GDM1 (cell line): Measurements from ENCODE around the gene UQCR10.
"Not testable (repeated sequence)": the region's sequence is repeated elsewhere in the genome, so short reads cannot be mapped to it uniquely, and the experiment has no call there.

Experiments
- DNase-seq: peaks from one replicate; lab custom pipeline; 2025; lab: John Stamatoyannopoulos, UW

Gene UQCR10

DNA sequence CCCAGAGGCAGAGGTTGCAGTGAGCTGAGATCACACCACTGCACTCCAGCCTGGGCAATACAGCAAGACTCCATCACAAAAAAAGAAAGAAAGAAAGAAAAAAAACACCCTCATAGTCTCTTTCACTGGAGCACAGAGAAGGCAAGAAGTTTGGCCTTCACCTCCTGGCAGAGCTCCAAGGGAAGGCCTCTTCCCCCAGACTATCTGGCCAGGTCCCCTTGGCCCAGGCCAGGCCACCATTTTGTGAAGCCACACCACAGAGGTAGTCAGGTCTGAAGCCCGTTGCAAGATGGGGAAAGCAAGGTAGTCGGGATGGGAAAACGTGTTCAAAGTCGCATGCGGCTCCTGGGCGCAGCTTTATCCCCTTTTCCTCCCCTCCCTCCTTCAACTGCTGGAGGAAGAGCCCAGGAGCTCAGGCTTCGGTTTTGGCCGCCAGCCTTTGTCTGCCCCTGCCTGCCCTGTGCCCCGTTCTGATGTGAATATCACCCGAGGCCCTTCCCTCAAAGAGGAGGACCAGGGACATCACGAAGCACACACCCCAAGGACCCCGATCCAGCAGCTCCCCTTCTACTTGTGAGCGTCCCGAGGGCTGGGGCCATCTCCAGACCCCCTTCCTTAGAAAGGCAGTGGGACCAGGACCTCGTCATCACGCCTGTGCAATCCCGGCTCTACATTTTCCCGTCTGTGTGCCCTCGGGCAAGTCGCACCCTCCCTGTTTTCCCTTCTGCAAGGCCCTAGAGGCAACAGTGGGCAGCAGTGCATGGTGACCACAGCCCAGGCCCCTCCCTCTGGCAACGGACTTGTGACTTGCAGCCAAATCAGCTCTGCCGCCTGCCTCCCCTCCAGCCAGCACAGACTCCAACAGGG is 29.7 kb upstream of the UQCR10 start:
- no peak for DNase-seq

DNA sequence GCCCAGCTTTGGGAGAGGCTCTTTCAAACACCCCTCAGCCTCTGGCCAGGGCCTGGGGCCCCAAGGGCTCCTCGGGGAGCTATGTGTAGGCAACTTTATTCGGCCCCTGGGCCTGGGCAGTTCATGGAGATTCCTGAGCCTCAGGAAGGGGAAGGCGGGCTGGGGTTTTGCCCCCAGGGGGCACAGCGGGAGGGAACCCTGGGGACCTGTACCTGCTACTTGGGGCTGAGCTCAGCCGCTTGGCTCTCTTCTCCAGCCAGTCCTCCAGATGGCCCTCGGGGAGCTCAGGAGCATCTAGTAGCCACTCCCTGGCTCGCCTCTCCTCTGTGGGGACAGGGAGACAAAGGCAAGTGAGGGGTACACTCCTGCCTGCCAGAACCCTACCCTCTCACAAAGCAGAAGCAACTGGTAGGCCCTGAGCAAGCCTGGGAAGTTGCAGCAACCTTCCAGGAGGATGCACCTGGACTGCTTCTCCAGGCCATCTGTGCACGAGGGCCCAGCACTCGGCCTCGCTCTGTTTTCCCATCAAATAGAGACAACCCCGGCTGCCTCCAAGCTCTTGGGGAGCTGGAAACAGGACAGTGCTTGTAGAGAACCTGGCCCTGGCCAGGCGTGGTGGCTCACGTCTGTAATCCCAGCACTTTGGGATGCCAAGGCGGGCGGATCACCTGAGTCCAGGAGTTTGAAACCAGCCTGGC is 28.9 kb upstream of the UQCR10 start:
- DNase-seq, result no peak

DNA sequence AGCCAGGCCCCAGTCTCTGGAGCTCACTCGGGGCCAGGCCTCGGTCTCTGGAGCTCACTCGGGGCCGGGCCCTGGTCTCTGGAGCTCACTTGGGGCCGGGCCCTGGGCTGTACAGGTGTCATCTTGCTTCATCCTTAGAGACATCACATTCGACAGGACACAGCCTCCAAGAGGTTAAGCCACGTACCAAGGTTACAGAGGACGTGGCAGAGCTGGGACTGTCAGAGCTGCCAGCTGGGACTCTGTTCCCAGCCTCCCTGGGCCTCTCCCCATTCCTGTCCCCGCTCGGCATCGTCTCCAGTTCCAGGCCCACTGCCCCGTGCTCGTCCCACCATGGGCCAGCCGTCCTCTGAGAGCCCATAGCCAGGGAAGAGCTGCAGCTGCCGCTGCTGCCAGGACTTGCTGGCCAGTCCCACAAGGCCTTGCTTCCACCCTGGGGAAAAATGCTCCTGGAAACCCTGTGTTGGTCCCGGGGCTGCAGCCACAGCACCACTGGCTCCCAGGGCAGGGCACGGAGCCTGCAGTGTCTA is 27.8 kb upstream of the UQCR10 start:
- no peak for DNase-seq

DNA sequence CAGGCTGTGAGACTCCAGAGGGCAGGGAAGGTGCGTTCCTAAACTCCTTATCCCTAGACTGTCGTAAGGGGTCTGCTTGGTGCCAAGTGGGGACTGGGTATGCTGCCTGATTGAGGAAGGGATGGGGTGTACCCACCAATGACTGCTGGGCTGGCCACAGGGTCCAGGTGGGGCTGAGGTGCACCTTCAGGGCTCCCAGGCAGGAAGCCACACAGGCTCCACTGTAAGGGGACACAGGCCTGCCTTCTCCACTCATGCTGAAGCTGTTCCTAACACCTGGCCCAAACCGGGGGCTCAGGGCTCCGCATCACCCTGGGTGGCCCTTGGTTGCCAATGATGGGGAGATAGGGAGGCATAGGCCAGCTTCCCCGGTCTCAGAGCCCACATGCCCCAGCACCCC is 27.0 kb upstream of the UQCR10 start:
- DNase-seq, result no peak

DNA sequence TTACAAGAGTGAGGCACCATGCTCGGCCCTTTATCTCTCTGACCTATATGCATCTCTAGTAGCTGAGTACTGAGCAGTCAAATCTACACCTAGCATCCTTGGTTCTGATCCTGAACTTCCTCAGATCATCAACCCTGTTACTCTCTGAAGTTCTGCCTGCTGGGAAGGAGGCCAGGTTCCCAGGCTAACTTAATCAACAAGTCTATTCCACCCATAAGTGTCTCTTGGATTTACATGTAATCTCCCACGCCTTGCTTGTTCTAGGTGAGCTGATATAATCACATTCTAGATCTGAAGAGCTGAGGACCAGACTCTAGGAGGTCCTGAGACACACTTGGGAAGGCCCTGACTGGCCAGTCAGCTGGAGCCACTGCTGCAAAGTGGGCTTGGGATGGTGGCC is 25.2 kb upstream of the UQCR10 start:
- no peak for DNase-seq

DNA sequence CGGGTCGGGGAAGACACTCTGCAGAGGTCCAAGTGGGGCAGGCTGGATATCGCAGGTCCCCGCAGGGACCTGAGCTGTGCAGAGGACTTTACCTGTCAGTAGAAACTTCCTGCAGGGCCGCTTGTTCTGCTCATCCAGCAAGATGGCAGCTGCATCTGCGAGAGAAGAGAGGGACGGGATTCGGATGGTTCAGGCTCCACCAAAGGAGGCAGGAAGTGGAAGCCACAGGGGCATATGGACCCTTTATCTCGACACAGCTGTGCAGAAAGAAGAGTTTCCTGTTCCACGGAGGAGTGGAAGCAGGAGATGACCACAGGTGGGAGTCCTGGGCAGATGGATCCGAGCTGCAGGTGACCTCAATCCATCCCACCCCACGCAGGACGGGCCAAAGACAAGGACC is 24.8 kb upstream of the UQCR10 start:
- no peak for DNase-seq

DNA sequence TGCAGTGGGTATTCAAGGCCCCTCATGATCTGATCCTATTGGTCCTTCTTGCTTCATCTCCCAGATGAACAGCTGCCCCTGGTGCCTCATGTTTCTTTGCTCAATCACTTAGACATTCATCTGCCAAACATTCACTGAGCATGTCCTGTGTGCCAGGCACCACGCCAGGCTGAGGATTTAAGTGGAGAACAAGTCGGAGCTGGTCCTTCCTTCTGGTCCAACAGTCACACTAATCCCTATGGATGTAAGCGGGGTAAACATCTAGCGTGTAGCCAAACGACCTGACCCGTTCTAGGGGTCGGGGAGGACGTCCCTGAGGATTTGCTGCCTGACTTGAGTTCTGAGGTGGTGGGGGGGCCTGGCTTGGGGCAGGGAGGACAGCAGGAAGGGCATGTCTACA is 22.3 kb upstream of the UQCR10 start:
- DNase-seq, result no peak

DNA sequence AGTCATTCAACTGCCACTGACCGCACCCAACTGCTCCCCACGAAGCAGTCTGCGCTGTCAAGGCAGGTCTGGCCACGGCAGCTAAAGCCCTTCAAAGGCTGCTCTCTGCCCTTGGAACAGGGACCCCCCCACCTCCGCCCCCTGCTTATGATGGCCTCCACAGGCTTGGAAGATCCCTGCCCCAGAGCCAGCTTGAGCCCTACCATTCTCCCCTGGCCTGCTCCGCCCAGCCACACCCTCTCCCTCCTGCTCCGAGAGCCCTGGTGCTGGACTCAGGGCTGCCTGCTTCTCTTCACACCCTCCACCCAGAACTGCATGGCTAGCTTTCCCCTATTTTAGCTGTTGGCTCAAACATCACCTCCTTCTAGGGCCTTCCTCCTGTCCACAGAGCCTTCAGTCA is 19.3 kb upstream of the UQCR10 start:
- DNase-seq, result no peak

DNA sequence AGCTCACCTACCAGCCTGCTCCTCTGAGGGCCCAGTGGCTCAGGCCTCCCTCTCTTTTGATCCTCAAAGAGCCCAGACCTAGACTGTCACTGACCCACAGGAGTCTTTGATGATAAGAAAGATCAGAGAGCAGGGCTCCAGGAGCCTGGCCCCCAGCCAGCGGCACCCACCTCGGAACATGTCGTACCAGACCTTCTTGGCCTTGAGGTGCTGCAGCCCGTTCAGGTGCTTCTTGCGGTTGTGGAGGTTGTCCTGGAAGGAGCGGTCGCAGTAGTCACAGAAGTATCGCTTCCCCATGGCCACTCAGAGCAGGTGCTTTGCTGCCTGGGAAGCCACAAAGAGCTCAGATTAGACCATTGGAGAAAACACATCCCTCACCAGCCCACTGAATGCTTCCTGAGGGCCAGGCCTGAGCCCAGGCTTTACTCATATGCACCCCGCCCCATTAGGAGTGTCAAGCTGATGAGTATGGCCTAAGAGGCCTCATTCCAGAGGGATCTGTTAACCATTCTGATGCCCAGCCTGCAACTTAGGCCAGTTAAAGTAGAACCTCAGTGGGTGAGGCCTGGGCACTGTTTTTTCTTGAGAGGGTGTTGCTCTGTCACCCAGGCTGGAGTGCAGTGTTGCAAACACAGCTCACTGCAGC is 18.8 kb upstream of the UQCR10 start:
- no peak for DNase-seq

DNA sequence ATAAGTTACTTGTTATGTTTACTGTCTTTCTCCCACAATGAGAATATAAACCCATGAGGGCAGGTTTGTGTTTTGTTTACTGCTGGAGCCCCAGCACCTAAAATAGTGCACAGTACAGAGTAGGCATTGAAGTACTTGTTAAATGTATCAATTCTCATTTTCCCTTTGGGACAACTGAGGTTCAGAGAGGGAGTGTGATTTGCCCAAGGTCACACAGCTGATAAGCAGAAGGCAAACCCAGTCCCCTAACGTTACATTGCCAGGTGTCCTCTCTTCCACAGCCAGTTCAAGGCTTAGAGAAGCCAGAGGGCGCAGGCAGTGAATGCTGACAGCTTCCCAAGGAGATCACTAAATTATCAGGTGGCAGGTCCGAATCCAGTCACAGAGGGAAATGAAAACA is 17.1 kb upstream of the UQCR10 start:
- DNase-seq, result no peak

DNA sequence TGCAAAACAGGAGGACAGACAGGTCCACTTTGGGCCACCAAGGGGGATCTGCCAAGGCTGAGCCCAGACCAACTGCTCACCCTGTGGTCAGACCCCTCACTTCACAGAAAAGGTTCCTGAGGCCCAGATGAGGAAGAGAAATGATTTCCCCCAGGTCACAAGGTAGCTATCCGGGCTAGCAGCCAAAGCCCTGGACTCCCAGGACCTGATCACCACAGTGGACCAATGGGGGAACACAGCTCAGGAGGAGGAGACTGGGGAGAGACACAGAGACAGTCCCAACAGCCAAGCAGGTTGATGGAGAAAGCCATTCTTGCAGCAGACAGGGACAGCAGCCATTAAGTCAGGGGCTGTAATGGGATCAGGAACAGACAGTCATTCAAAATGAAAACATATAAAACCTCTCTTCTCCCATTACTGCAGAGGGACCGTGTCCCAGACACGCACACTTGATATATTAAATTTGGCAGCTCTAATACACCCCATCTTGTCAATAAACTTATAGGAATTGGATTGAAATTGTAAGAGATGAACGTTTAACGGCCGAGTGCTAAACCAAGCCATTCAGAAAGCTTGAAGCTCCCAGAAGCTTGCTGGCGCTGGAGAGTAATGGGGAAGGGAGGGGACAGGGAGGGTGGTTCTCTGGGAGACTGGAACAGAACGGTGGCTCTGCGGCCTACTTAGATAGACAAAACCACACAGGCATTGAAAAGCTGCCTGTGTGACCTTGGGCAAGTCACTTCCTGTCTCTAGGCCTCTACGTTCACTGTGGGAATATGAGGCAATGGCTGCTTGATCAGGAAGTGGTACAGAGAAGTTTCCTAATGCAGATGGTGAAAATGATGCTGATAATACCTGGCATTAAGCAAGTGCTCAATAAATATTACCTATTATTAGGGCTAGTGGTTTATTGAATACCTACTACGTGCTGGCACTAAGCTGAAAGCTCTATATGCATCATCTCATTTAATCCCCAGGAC is 16.3 kb upstream of the UQCR10 start:
- DNase-seq, result peak; percentile 28

DNA sequence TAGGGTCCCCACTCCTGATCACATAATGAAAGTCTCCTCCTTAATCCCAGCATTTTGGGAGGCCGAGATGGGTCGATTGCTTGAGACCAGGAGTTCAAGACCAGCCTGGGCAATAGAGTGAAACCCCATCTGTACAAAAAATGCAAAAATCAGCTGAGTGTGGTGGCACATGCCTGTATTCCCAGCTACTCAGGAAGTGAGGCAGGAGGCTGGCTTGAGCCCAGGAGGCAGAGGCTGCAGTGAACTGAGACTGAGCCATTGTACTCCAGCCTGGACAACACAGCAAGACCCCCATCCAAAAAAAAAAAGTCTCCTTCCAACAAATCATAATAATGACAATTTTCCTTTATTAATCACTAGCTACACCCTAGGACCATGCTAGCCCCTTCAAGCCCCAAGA is 15.5 kb upstream of the UQCR10 start:
- DNase-seq, result no peak

DNA sequence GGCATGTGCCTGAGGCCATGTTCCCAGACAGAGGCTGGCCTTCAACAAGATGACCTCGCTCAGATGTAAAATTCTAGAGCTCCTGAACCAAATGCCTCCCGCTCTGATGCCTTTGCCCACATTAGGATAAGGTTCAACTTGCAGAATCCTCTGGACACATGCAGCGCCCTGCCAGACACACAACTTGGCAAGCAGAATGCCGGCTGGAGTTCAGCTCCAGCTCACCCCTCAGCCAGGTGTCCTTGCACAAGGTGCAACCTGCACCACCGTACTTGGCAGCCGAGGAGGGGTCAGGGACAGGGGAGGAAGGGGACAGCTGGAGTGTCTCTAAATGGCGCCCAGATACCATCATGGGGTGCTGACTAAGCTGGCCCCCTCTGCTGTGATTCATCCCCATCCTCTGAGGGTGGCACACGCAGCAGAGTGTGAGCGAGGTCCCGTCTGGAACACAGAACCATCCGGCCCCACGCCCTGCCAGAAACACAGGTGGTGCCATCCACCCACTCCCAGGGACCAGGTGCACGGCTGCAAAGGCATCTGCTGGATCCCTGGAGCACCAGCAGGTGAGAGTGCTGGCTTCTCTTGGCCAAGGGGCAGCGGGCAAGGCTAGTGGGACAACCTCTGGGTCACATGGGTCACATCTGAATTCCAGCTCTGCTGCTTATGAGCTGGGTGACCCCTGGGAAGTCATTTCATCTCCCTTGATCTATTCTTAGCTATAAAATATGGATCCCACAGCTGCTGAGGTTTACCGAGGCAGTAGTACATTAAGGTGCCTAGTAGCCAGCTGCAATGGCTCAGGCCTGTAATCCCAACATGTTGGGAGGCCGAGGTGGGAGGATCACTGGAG is 13.1 kb upstream of the UQCR10 start:
- DNase-seq, result no peak

DNA sequence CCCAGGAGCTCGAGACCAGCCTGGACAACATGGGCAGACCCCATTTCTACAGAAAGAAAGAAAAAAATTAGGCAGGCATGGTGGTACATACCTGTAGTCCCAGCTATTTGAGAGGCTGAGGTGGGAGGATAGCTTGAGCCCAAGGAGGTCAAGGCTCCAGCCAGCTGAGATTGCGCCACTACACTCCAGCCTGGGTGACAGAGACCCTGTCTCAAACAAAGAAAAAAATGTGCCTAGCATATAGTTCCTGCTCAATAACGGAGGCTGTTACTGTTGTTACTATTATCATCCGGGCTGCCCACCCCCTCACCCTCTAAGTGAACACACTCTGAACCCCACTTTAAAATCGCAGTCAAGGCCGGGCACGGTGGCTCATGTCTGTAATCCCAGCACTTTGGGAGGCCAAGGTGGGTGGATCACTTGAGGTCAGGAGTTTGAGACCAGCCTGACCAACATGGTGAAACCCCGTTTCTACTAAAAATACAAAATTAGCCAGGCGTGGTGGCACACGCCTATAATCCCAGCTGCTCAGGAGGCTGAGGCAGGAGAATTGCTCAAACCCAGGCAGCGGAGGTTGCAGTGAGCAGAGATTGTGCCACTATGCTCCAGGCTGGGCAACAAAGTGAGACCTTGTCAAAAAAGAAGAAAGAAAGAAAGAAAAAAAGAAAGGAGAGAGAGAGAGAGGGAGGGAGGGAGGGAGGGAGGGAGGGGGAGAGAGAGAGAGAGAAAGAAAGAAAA is 12.3 kb upstream of the UQCR10 start:
- DNase-seq, result not testable (repeated sequence)

DNA sequence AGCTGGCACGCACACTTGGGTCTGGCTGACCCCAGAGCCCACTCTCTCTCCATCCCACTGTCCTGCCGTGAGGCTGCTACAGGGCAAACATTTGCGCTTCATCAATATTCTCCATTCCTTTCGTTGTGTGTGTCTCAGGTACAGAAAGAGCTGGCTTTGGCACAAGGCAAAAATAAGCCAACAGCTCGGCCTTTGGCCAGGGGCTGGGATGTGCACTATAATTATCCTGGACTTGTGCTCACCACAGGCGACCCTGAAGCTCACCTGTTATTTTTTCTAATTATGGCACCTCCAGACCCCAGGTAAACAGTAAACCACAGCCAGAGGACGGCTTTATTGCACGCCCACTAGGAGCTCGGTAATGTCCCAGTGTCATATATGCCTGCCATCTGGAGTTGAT is 11.3 kb upstream of the UQCR10 start:
- DNase-seq, result no peak

DNA sequence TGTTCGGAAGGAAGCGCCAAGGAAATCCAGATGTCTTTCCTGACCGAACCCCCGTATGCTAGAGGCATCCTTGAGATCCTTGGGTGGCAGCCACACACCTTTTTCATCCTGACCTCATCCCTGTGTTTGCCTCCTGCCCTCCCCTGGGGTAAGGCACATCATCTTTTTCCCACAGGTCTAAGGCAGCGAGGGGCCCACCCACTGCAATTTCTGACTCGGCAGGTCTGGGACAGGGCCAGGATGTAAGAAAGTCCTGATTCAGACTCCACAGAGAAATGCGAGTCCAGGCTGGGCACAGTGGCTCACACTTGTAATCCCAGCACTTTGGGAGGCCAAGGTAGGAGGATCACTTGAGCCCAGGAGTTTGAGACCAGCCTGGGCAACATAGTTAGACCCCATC is 10.8 kb upstream of the UQCR10 start:
- DNase-seq, result no peak

DNA sequence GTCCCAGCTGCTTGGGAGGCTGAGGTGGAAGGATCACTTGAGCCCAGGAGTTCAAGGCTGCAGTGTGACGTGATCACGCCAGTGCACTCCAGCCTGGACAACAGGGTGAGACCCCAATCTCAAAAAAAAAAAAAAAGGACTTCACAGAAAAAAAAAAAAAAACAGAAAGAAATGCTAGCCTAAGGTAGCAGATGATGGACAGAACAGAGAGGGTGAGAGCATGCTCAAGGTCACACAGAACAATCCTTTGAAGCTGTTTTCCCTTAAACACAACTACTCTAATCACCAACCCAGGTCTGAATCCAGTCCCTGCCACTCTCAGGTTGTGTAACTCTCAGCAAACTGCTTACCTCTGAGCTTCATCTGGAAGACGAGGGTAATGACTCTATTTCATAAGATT is 10.1 kb upstream of the UQCR10 start:
- no peak for DNase-seq

DNA sequence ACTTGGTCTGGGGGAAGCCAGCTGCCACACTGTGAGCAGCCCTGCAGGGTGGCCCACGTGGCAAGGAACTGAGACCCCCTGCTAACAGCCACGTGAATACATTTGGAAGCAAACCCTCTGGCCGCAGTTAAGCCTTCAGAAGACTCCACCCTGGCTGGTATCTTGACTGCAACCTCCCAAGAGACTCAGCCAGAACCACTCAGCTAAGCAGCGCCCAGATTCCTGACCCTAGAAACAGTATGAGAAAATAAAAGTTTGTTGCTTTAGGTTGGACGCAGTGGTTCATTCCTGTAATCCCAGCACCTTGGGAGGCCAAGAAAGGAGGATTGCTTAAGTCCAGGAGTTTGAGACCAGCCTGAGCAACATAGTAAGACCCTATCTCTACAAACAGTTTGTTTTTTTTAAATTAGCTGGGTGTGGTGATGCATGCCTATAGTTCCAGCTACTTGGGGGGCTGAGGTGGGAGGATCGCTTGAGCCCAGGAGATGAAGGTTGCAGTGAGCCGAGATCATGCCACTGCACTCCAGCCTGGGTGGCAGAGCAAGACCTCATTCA is 9.0 kb upstream of the UQCR10 start:
- no peak for DNase-seq

DNA sequence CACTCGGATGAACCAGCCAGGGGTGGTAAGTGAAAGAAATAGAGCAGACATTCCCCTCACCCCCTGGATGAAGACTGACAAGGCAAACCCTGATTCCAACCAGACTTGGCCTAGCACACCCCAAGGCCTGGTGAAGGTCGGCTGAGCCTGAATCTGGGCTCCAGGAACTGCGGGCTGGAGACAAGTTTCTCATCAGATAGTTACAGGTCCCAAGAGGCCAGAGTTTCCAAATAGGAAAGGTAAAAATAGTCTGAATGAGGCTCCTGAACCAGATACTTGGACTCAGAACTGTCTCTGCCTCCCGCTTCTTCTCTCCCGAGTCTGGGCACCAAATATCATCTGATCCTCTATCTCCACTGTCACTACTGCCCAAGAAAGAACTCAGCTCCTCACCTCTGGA is 8.2 kb upstream of the UQCR10 start:
- no peak for DNase-seq

DNA sequence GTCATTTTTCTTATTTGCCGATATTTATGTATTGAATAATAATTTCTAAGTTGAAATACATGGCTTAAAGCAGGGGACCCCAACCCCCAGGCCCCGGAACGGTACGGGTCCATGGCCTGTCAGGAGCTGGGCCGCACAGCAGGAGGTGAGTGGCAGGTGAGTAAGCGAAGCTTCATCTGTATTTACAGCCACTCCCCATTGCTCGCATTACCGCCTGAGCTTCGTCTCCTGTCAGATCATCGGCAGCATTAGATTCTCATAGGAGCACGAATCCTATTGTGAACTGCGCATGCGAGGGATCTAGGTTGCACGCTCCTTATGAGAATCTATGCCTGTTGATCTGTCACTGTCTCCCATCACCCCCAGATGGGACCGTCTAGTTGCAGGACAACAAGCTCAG is 4.9 kb upstream of the UQCR10 start:
- no peak for DNase-seq
